ENCODE results near the gene BANF1. TPM values are rescaled to one million over a fixed set of nuclear protein-coding genes. Genes with fewer than 3 reads are reported as not detected.

BANF1 gene
- total RNA-seq, 1 experiment from 2014 or later: 248 TPM

DNA sequence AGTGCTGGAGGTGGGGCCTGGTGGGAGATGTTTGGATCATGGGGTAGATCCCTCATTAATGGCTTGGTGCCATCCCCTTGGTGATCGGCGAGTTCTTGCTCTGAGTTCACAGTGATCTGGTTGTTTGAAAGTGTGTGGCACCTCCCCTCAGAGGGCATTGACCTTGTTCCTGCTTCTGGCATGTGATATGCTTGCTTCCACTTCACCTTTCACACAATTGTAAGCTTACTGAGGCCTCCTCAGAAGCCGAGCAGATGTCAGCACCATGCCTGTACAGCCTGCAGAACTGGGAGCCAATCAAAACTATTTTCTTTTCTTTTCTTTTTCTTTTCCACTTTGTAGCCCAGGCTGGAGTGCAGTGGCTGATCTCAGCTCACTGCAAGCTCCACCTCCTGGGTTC, 35.0 kb downstream of the BANF1 start:
- DNase-seq: no peak
- CTCF ChIA-PET: no interaction called here
- TF ChIP-seq, protein P1, sequence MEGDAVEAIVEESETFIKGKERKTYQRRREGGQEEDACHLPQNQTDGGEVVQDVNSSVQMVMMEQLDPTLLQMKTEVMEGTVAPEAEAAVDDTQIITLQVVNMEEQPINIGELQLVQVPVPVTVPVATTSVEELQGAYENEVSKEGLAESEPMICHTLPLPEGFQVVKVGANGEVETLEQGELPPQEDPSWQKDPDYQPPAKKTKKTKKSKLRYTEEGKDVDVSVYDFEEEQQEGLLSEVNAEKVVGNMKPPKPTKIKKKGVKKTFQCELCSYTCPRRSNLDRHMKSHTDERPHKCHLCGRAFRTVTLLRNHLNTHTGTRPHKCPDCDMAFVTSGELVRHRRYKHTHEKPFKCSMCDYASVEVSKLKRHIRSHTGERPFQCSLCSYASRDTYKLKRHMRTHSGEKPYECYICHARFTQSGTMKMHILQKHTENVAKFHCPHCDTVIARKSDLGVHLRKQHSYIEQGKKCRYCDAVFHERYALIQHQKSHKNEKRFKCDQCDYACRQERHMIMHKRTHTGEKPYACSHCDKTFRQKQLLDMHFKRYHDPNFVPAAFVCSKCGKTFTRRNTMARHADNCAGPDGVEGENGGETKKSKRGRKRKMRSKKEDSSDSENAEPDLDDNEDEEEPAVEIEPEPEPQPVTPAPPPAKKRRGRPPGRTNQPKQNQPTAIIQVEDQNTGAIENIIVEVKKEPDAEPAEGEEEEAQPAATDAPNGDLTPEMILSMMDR (IDR thresholded peaks at IDR 0.05; ENCODE audit: unreplicated experiment): no peak
- intact Hi-C loops (cut with micrococcal nuclease; ENCODE audit: unreplicated experiment): no loop called here
- no peak overlapping the region for H3K4me3 Mint-ChIP-seq (ENCODE audit: low read depth, unreplicated experiment)
- no peaks in the 10 kb centered on the region for H3K9me3 Mint-ChIP-seq (ENCODE audit: low read depth, unreplicated experiment)
- BruUV-seq (replicated peaks): no TSS peak
- peaks cover 34% of the 10 kb centered on the region for H3K27me3 Mint-ChIP-seq (ENCODE audit: unreplicated experiment)
- H3K4me1 Mint-ChIP-seq (ENCODE audit: low read depth, unreplicated experiment): no peaks in the 10 kb centered on the region
- no peak overlapping the region for H3K27ac Mint-ChIP-seq (ENCODE audit: unreplicated experiment)
- H3K36me3 Mint-ChIP-seq (ENCODE audit: insufficient read depth, unreplicated experiment): no peaks in the 10 kb centered on the region

DNA sequence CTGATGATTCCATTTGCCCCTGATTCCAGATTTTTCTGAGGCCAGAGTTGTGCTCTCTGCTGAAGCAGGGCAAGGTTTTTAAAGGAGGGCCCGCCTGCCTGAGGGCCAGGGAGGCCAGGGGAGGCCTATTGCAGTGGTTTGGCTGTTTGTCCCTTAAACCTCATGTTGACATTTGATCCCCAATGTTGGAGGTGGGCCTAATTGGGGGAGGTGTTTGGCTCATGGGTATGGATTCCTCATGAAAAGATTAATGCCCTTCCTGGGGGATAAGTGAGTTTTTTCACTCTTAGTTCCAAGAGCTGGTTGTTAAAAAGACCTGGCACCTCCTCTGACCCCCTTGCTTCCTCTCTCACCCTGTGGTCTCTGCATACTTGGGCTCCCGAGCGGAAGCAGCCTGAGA, 37.5 kb downstream of the BANF1 start:
- BruUV-seq (replicated peaks): no TSS peak
- CTCF ChIA-PET: no interaction called here
- Mint-ChIP-seq H3K36me3 (ENCODE audit: insufficient read depth, unreplicated experiment) (peaks cover 4% of the 10 kb centered on the region), H3K27ac (ENCODE audit: unreplicated experiment) (no peak overlapping the region), H3K9me3 (ENCODE audit: low read depth, unreplicated experiment) (no peaks in the 10 kb centered on the region), H3K4me3 (ENCODE audit: low read depth, unreplicated experiment) (no peak overlapping the region), H3K27me3 (ENCODE audit: unreplicated experiment) (peaks cover 34% of the 10 kb centered on the region), H3K4me1 (ENCODE audit: low read depth, unreplicated experiment) (peaks cover 6% of the 10 kb centered on the region)
- TF ChIP-seq, protein P1 (IDR thresholded peaks at IDR 0.05; ENCODE audit: unreplicated experiment): no peak
- intact Hi-C loops (cut with micrococcal nuclease; ENCODE audit: unreplicated experiment): no loop called here
- no peak for DNase-seq

DNA sequence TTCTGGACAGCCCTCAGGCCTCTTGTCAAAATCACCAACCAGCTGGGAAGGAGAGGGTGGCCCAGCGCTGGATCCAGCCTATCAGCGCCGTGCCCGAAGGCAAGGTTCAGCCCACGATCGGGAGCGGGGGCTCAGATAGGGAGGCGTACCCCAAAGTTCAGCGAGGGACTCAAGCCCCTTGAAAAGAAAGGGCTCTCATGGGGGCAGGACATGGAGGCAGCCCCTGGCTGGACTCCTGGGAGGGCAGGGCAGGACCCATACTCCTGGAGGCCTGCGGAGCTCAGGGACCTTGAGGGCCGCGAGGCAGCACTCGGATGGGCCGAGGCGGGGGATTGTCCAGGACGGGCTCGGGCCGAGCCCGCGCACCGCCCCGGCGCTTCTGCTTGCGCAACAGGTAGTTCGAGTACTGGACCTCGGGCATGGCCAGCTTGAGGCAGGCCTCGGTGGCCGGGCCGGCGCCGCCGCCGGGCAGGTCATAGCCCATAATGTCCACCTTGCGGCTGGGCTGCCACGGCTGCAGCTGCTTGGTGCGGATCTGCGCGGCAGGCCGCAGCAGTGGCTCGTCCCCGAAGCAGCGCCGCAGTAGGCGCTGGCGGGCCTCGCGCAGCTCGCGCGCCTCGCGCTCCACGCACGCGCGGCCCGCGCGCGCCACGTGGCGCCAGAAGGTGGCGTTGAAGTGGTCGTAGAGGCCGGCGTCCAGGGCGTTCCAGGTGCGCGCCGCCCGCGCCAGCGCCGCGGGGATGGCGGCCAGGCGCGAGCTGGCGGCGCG, 40.1 kb downstream of the BANF1 start:
- peaks cover 42% of the 10 kb centered on the region for H3K27me3 Mint-ChIP-seq (ENCODE audit: unreplicated experiment)
- no peak overlapping the region for H3K27ac Mint-ChIP-seq (ENCODE audit: unreplicated experiment)
- no peak overlapping the region for H3K4me3 Mint-ChIP-seq (ENCODE audit: low read depth, unreplicated experiment)
- H3K36me3 Mint-ChIP-seq (ENCODE audit: insufficient read depth, unreplicated experiment): peaks cover 5% of the 10 kb centered on the region
- CTCF ChIA-PET: no interaction called here
- H3K4me1 Mint-ChIP-seq (ENCODE audit: low read depth, unreplicated experiment): peaks cover 17% of the 10 kb centered on the region
- H3K9me3 Mint-ChIP-seq (ENCODE audit: low read depth, unreplicated experiment): no peaks in the 10 kb centered on the region
- no TSS peak for BruUV-seq (replicated peaks)
- TF ChIP-seq, protein P1 (IDR thresholded peaks at IDR 0.05; ENCODE audit: unreplicated experiment): no peak
- DNase-seq: no peak
- intact Hi-C loops (cut with micrococcal nuclease; ENCODE audit: unreplicated experiment): no loop called here

DNA sequence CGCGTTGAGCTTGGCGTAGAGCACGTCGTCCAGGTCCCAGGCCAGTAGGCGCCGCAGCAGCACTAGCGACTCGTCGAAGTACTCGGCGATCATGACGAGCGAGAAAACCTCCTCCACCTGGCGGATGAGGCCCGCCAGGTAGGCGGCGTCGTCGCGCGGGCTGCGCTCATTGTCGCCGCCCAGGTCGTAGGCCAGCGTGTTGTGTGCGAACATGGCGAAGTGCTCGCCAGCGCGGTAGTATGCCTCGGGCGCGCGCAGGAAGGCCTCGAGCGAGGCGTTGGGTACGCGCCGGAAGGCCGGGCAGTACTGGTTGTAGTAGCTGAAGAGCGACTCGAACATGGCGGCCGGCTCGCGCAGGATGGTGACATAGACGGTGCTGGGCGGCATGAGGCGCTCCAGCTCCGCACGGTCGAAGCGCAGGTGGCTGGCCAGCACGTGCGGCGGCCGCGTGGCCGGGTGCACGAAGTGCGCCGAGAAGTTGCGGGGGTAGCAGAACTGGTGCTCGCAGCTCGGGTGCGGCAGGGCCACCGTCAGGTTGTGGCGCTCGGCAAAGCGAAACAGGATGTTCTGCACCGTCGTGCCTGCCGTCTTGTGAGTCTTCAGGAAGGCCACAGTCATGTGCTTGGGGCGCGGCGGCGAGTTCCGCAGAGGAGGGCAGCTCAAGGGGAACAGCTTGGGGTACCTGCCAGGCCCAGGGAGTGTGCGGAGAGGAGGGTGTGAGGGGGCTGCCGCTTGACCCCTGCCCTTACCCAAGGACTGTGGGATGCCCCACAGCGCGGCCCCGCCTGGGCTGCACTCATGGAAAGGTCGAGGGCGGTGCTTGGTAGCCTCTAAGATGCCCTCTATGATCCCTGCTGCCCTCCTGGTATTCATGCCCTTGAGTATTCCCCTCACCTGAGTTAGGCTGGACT, 40.9 kb downstream of the BANF1 start:
- intact Hi-C loops (cut with micrococcal nuclease; ENCODE audit: unreplicated experiment): no loop called here
- peaks cover 5% of the 10 kb centered on the region for H3K36me3 Mint-ChIP-seq (ENCODE audit: insufficient read depth, unreplicated experiment)
- H3K27me3 Mint-ChIP-seq (ENCODE audit: unreplicated experiment): peaks cover 42% of the 10 kb centered on the region
- H3K4me1 Mint-ChIP-seq (ENCODE audit: low read depth, unreplicated experiment): peaks cover 17% of the 10 kb centered on the region
- no peak overlapping the region for H3K27ac Mint-ChIP-seq (ENCODE audit: unreplicated experiment)
- TF ChIP-seq, protein P1 (IDR thresholded peaks at IDR 0.05; ENCODE audit: unreplicated experiment): no peak
- CTCF ChIA-PET: no interaction called here
- no peak overlapping the region for H3K4me3 Mint-ChIP-seq (ENCODE audit: low read depth, unreplicated experiment)
- no TSS peak for BruUV-seq (replicated peaks)
- no peaks in the 10 kb centered on the region for H3K9me3 Mint-ChIP-seq (ENCODE audit: low read depth, unreplicated experiment)
- DNase-seq: no peak

Data from Calu3 (cell line).